SK-N-DZ (cell line): ENCODE measurements around the gene SCG5.

ENCODE experiments used
- DNase-seq: peaks from one replicate; pipeline ENCODE4 v3.0.0-alpha.2; 2015; ENCODE audit warnings: low spot score

SCG5 gene

DNA sequence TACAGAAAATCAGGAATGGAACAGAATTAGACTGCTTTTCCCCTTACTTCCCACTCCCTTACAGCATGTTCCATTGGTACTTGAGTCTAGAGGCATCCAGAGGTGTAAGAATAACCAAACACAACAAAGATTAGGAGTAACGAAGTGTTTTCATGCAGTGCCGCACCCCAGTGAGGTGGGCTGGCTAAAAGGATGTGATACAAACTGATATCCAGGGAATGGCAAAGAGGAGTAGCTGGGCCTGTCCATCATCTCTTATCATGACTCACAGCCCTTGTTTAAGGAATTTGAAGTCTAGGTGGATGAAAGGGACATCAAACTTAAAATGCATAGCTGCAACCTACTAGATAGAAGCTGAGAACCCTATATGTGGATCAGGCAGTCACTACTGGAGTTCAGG, 16.4 kb downstream of the SCG5 start:
- no peak for DNase-seq

- DNase-seq = no peak
These were observed 18.0 kb downstream of the SCG5 start for GRCh38 chr15:32659340-32660155.

DNA sequence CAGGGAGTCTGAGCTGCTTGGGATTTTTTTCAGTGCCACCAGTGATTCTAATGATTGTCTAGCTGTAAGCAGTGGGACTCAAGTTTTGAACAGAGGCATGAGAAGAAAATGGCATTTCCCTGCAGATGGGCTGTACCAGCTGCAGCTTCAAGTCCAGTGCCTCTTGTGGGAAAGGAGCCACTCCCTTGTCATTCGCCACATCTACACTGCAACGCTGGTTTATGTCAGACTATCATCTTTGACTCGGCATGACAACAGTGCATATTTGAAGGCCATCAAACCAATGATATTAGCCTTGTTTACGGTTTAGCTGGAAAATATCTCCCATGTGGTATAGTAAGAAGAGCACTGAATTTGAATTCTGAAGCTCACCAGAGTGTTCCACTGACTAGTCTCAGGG, 22.2 kb downstream of the SCG5 start:
- peak; percentile 68 for DNase-seq

GRCh38 chr15:32664796-32665195, 23.3 kb downstream of the SCG5 start:
- DNase-seq = no peak

DNA sequence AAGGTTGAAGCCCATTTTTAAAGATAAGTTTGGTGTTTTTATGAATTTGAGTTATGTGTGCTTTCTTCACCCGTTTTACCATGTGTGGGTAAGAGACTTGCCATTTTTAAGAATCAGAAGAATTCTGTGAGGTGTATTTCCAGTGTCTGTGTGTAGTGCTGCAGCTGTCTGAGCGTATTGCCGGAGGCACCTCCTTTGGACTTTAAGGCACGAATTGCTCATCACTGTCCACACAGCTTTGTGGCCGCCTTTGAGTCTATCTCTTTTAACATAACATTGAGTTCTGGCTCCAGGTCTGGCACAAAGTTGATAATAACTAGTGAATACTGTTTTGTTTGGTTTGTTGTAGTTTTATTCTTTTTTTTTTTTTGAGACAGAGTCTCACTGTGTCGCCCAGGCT, 25.8 kb downstream of the SCG5 start:
- no peak for DNase-seq

GRCh38 chr15:32668942-32669341, 27.4 kb downstream of the SCG5 start:
- no peak for DNase-seq

DNA sequence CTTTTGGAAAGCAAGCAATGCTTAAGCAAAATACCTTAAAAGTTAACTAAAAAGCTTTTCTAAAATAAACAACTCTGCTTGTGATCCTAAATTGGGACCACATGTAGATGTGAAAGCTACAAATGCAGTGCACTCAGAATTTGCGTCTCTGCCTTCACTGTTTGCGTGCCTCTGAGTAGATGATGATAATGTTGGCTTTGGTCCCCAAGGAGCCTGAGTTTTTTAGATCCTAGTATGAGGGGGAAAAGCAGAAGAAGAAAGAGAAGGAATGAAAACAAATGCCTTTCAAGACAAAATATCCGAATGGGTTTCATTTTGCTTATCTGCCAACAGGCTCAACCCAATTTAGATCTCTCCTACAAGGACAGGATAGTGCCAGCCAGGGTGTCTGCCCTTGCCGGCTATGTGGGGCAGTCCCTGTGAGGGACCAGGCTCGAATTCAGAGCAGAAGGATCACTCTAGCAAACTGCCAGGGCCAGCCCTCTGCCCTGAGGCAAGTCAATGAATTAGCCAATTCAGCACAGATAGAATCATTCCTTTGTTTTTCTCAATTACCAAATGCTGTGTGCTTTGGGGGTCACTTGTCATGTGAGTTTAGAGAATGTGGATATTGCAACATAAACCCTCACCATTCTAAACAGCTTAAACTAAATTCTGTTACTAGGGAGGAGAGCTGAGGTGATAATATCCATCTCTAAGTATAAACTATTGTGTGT, 28.5 kb downstream of the SCG5 start:
- no peak for DNase-seq

DNA sequence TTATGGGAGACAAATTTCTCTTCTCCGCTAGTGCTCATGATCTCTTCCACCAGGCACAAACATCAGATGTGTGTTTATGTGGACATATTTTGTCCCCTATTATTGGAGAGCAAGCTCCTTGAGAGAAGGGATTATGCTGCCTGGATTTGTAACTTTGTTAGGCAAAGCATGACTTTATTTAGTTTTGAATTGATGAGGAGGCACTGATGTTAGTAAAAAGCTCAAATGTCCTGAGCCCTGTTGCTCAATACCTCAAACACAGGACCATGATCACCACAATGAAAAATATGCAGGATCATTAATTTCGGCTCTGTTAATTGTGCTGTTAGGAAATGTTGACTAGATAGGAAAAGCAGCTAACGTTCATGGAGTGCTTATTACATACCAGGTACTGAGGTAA, 29.1 kb downstream of the SCG5 start:
- no peak for DNase-seq

DNA sequence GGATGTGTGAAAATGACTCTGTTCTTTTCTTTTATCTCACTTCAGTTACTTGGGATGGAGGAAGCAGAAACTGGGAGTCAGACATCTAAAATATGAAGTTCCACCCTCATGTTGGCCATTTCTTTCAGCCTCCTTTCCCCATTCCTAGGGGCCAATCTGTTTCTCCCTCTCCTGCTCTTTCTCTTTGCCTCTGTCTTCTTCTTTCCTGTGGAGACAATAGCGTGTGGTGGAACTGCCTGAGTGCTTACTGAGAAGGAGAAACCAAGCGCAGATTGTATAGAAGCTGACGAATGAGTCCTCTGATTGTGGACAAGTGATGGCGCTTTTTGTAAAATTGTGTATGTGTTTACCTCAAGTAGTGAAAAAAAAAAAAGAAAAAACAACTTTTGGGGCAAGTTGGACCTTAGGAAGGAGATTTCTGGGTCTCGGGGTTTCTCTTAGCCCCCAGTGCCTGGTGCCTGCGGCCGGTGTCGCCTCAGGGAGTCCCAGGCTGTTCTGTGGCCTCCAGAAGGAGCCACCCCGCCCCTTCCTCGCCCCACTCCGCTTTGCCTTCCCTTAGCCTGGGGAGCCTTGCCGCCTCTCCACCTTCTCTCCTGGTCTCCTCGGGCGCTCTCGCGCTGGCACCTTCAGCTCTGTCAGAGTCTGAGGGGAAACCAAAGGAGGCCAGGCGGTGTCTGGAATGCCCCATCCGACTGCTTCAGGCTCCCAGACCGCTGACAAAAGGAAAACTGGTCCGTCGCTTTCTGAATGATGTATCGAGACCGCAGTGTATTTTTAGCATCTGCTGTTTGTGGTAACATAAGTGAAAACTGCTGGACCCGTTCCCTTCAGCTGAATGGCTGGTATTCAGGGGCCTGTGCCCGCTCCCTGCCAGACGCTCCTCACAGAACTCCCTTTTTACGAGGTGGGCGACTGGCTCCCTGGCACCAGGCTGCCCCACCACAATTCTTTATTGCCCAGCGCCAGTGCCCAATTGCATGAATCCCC, 30.1 kb downstream of the SCG5 start:
- no peak for DNase-seq

- no peak for DNase-seq
These were observed 33.2 kb downstream of the SCG5 start for GRCh38 chr15:32674681-32675080.

GRCh38 chr15:32675466-32675865, 34.0 kb downstream of the SCG5 start:
- no peak for DNase-seq

DNA sequence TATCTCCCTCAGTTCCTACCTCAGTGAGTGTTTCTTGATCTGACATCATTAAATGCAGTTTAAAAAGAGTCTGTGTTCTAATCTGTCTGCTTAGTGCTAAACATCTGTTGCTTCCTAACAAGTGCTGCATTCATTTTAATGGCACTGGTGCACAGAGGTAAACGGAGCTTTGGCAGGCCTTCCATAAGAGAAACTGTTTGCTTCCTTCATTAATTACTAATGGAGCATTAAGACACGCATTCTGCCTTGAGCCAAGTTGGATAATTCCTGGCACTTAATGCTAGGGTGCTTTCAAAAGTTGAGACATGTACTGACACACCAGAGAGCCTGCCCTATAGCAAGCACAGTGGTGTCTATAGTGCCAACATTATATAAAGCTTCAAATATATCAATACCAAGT, 34.7 kb downstream of the SCG5 start:
- no peak for DNase-seq

DNA sequence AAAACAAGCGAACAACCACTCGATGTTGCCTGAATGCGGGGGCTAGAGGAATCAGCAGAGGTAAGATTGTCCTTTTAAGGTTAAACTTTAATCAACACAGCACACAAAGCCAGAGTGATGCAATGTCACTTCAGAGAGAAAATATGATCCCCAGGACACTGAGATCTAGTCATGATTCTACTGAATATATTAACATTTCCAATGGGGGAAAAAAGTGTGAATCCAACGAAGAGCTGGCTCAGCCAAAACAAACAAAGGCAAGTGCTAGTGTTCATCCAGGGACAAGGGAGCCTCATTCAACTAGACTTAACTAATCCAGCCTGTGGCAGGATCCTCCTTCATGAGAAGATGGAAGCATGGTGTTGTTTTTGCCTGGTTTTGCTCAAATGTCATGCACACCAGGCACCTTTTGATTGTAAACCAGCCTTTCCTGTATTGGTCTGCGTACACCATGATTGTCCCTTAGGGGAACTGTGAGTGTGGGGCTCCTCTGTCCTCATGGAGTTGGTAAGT, 35.8 kb downstream of the SCG5 start:
- DNase-seq = no peak

- no peak for DNase-seq
These were observed 37.8 kb downstream of the SCG5 start for GRCh38 chr15:32679298-32679690.

- no peak for DNase-seq
These were observed 41.1 kb downstream of the SCG5 start for GRCh38 chr15:32682569-32682968.

DNA sequence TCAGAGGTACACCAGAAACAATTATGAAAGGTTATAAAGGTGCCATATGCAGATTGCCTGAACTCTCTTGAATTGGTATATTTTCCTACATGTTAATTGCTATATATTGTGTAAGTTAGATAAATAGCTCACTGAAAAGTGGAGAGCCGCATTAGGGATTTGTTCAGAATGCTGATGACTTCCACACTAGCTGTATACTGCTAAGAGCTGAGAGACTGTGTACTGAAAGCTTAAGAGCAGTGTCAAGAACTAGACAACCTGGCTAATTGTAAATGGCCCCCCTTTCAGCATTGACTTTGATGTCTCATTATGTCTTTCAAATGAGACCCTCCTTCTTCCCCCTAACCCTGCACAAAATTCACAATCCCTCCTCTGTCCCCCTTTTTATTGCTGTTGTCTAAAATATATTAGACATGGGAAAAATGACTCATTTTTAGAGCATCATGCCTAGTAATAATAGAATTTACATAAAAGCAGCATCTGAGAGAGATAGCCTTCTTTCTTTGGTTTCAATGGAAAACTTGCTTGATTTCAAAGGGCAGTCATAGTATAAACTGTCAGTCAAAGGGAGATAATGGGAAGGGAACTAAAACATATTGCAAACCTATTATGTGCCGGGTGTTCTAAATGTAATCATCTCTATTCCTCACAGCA, 41.6 kb downstream of the SCG5 start:
- DNase-seq = no peak

DNA sequence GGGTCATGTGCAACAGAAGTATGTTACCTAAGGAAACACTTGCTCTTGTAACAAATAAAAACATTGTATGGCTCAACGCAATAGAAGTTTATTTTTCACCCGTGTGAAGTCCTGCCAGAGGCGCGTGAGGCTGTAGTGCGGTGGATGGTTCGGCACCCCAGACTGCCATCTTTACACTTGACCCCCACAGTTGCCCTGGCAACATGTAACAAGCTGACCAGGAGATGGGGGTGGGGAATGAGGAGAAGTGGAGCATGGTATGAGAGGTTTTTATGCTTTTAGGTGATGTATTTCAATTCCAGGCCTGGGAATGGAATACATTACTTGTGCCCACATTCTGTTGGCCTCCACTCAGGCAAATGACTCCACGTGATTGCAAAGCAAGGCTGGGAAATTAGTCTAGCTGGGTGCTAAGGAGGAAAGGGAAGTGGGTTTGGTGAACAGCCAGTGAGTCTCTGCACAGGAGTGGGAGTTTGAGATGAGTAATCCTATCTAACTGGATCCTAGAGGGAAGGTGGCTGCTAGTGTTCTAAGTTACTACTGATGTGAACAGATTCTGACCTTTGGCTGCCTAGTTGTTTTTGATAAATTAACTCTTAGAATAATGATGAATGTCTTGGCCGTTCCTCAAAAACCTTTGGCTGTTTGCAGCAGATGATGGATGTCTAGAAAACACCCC, 42.5 kb downstream of the SCG5 start:
- DNase-seq = no peak

DNA sequence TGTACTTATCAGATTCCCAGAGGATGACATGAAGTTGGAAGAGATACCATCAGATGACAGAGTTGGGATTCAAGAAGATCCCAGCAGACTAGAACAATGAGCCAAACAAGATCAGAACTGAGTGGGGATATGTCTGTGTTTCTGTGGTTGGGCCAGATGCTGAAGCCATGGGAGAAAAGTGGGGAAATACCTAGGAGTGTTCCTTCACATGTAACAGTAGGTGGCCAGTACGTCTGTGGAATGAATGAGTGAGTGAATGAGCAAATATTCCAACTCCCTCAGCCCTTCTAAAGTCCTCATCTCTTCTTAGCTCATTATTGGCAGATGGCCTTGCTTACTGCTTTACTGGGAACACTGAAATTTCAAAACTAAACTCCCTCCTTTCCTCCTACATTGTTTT, 44.1 kb downstream of the SCG5 start:
- no peak for DNase-seq

- DNase-seq = no peak
These were observed 46.0 kb downstream of the SCG5 start for GRCh38 chr15:32687556-32687955.

GRCh38 chr15:32688151-32688639, 46.7 kb downstream of the SCG5 start:
- no peak for DNase-seq
